Measurements from ENCODE around the gene KRTAP20-4.

The KRTAP20-4 gene

DNA sequence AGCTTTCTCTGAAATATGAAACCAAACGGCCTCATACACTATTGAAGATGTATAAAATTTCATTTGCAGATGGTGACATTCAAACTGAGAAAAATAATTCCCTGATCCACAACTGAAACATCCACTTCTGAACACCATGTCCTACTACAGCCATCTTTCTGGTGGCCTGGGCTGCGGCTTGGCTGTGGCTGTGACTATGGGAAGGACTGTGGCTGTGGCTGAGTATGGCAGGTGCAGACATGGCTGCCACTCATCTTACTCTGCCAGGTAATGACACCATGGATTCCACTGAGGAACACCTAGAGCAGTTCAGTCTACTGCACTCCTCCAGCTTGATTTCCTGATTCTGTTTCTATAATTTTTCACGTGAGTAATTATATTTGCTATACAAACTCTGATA, at the start of gene KRTAP20-4:
TSS of gene KRTAP20-4 (plus strand) at position 106 of the 400 bp plus-strand sequence.
- Histone ChIP-seq H3K9me3 (replicated peaks; ENCODE audit: insufficient read depth, low read length) (no peaks in the 10 kb centered on the region), H3K27me3 (replicated peaks; ENCODE audit: insufficient read depth, low read length) (no peaks in the 10 kb centered on the region), H3K4me3 (ENCODE audit: low read length) (no peak within 1 kb of the TSS), H4K20me1 (ENCODE audit: insufficient read depth, low read length) (no peaks in the 10 kb centered on the region), H3K9ac (ENCODE audit: low read length) (no peak within 1 kb of the TSS), H3K27ac (ENCODE audit: low read length) (no peak within 1 kb of the TSS), H3K36me3 (replicated peaks; ENCODE audit: insufficient read depth, low read length) (no peaks in the 10 kb centered on the region), H3K9me2 (replicated peaks; ENCODE audit: insufficient read depth, low read length) (no peaks in the 10 kb centered on the region), H3F3A (ENCODE audit: insufficient read depth, low read length) (no peaks in the 10 kb centered on the region), H3K4me2 (ENCODE audit: low read depth, low read length) (no peak within 1 kb of the TSS), H3K4me1 (ENCODE audit: low read length) (no peaks in the 10 kb centered on the region), H3K79me2 (ENCODE audit: low read length) (no peaks in the 10 kb centered on the region), H2AFZ (ENCODE audit: low read length) (no peak within 1 kb of the TSS)
- no peak for DNase-seq
- TF ChIP-seq, protein P1, sequence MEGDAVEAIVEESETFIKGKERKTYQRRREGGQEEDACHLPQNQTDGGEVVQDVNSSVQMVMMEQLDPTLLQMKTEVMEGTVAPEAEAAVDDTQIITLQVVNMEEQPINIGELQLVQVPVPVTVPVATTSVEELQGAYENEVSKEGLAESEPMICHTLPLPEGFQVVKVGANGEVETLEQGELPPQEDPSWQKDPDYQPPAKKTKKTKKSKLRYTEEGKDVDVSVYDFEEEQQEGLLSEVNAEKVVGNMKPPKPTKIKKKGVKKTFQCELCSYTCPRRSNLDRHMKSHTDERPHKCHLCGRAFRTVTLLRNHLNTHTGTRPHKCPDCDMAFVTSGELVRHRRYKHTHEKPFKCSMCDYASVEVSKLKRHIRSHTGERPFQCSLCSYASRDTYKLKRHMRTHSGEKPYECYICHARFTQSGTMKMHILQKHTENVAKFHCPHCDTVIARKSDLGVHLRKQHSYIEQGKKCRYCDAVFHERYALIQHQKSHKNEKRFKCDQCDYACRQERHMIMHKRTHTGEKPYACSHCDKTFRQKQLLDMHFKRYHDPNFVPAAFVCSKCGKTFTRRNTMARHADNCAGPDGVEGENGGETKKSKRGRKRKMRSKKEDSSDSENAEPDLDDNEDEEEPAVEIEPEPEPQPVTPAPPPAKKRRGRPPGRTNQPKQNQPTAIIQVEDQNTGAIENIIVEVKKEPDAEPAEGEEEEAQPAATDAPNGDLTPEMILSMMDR (IDR thresholded peaks at IDR 0.05; ENCODE audit: low read length) = no peak
- TF ChIP-seq EZH2 (optimal IDR thresholded peaks at IDR 0.05; ENCODE audit: low read depth, low read length) = no peak

DNA sequence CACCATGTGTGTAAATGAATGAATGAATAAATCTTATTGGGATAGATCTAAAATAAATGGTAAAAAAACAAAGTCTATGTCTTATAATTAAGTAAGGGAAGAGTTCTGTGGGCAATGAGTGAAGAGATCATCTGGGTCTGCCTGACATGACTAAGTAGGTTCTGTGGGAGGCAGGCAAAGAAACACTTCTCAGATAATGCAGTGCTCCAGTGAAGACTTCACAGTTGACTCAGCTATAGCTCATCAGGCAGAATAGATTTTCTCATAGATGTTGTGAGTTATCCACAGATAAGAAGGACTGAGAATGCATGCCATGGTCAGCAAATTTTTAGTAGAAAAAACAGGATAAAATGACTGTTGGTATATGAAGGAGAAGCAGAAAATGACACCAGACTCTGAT, 42.7 kb upstream of the KRTAP20-4 start:
- no peak for TF ChIP-seq EZH2 (optimal IDR thresholded peaks at IDR 0.05; ENCODE audit: low read depth, low read length)
- TF ChIP-seq, protein P1 (IDR thresholded peaks at IDR 0.05; ENCODE audit: low read length) = no peak
- TF ChIP-seq EZH2phosphoT487 (IDR thresholded peaks at IDR 0.05; ENCODE audit: low read length) = no peak
- Histone ChIP-seq H3K4me2 (ENCODE audit: low read depth, low read length) (no peak overlapping the region), H3K27ac (ENCODE audit: low read length) (no peak overlapping the region), H3K79me2 (ENCODE audit: low read length) (no peaks in the 10 kb centered on the region), H3K9me3 (replicated peaks; ENCODE audit: insufficient read depth, low read length) (no peaks in the 10 kb centered on the region), H3K36me3 (replicated peaks; ENCODE audit: insufficient read depth, low read length) (no peaks in the 10 kb centered on the region), H4K20me1 (ENCODE audit: insufficient read depth, low read length) (no peaks in the 10 kb centered on the region), H3K9me2 (replicated peaks; ENCODE audit: insufficient read depth, low read length) (no peaks in the 10 kb centered on the region), H3F3A (ENCODE audit: insufficient read depth, low read length) (no peaks in the 10 kb centered on the region), H2AFZ (ENCODE audit: low read length) (no peak overlapping the region), H3K4me1 (ENCODE audit: low read length) (no peaks in the 10 kb centered on the region), H3K27me3 (replicated peaks; ENCODE audit: insufficient read depth, low read length) (no peaks in the 10 kb centered on the region), H3K4me3 (ENCODE audit: low read length) (no peak overlapping the region), H3K9ac (ENCODE audit: low read length) (no peak overlapping the region)
- no peak for DNase-seq

DNA sequence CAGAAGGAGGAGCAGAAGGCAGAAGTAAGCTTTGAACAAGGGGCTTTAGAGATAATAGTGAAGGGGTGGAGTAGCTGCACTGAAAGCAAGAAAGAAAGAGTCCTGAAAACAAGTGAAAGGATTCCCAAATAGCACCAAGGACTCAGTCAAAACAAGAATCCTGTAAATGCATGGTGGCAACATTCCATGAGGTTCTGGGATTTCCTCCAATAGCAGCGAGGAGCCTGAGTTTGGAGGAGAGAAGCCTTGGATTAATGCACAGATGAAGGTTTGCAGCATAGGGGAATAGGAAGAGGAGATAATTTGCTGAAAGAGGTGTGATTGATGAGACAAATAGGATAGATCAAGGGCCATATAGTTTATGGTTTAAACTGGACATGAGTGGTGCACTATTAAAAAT, 41.1 kb upstream of the KRTAP20-4 start:
- TF ChIP-seq, protein P1 (IDR thresholded peaks at IDR 0.05; ENCODE audit: low read length) = no peak
- TF ChIP-seq EZH2phosphoT487 (IDR thresholded peaks at IDR 0.05; ENCODE audit: low read length) = no peak
- TF ChIP-seq EZH2 (optimal IDR thresholded peaks at IDR 0.05; ENCODE audit: low read depth, low read length) = no peak

More for the DNA sequence above, 41.1 kb upstream of the KRTAP20-4 start:
- Histone ChIP-seq H3K27me3 (replicated peaks; ENCODE audit: insufficient read depth, low read length) (no peaks in the 10 kb centered on the region), H3K9ac (ENCODE audit: low read length) (no peak overlapping the region), H3K27ac (ENCODE audit: low read length) (no peak overlapping the region), H3F3A (ENCODE audit: insufficient read depth, low read length) (no peaks in the 10 kb centered on the region), H3K9me3 (replicated peaks; ENCODE audit: insufficient read depth, low read length) (no peaks in the 10 kb centered on the region), H3K9me2 (replicated peaks; ENCODE audit: insufficient read depth, low read length) (no peaks in the 10 kb centered on the region), H3K4me3 (ENCODE audit: low read length) (no peak overlapping the region), H3K79me2 (ENCODE audit: low read length) (no peaks in the 10 kb centered on the region), H3K4me1 (ENCODE audit: low read length) (no peaks in the 10 kb centered on the region), H3K36me3 (replicated peaks; ENCODE audit: insufficient read depth, low read length) (no peaks in the 10 kb centered on the region), H2AFZ (ENCODE audit: low read length) (no peak overlapping the region), H3K4me2 (ENCODE audit: low read depth, low read length) (no peak overlapping the region), H4K20me1 (ENCODE audit: insufficient read depth, low read length) (no peaks in the 10 kb centered on the region)
- DNase-seq = no peak

All from MM.1S (cell line).